COR-L47 (cell line): ENCODE measurements around the gene SLC12A9.
A peak's percentile ranks its signal among the peaks of the same experiment; 100 is the strongest.

Experiments
- DNase-seq: peaks from one replicate; lab custom pipeline; 2025; lab: John Stamatoyannopoulos, UW

The SLC12A9 gene

DNA sequence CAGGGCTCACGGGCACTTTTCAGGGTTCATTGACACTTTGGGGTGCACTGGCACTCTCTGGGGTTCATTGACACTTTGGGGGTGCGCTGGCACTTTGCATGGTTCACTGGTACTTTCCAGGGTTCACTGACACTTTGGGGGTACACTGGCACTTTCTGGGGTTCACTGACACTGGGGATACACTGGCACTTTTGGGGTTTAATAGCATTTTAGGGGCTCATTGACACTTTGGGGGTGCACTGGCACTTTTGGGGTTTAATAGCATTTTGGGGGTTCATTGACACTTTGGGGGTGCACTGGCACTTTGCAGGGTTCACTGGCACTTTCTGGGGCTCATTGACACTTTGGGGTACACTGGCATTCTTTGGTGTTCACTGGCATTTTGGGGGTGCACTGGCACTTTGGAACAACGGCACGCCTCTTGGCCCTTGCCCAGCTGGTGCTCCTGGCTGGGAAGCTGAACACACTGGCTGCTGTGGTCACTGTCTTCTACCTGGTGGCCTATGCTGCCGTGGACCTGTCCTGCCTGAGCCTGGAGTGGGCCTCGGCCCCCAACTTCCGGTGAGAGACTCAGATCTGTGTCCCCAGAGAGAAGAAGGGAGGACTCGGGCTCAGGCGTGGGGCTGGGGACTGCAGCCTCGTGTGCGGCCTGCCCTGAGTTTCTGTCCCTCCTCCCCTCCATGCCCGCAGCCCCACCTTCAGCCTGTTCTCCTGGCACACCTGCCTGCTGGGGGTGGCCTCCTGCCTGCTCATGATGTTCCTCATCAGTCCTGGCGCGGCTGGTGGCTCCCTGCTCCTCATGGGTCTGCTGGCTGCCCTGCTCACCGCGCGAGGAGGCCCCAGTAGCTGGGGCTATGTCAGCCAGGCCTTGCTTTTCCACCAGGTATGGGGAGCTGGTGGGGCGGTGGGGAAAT, 8.4 kb downstream of the SLC12A9 start:
- no peak for DNase-seq

DNA sequence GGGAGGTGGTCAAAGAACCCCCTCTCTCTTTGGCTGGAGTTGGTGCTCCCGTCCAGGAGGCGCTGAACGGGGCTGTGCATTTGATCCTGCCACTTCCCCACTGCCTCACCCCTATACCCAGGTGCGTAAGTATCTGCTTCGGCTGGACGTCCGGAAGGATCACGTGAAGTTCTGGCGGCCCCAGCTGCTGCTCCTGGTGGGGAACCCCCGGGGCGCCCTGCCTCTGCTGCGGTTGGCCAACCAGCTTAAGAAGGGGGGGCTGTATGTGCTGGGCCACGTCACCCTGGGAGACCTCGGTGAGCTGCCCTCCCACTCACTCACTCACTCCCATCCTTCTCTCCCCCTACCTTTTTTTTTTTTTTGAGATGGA, 9.1 kb downstream of the SLC12A9 start:
- DNase-seq = no peak

DNA sequence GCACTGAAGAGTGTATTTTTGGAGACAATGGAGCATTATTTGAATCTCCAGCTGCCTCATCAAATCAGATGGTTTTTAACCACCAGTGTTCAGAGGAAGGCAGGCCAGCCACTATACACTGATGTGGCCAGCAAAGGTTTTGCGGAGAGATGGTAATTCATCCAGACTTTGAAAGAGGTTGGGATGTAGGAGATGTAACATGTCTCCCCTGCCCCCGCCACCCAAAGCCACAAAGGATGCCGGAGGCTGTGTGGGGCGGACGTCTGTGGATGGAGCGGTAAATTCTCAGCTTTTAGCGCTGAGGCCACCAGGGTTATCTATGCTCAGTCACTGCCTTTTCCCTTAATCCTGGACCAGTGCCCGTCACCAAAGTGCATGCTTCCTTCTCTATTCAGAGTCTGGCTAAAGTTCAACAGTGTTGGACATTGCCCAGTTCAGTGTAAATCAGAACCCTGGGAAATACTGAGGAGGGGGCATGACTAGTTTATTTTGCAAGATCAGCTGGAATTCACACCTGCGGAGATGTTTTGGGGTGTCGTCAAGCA, 11.0 kb downstream of the SLC12A9 start:
- no peak for DNase-seq

DNA sequence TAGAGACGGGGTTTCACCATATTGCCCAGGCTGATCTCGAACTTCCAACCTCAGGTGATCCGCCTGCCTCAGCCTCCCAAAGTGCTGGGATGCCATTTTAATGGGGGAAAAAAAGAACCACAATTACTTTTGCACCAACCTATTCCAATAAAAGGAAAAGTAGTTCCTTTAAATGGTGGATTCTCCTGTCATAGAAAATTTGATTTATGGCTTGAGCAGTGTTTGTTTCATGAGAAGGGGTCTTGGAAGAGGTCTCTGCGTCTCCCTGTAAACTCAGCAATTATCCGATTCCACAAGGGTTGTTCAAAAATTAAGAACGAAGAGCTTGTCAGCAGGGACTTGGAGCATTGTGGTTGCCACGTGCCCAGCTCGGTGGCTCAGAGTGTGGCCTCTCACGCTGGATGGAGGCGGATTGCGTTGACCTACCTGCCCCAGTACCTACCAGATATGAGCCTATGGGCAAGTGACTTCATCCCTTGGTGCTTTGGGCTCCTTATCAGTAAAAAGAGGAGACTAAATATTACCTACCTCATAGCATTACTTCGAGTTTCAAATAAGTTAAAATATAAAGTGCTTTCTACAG, 11.8 kb downstream of the SLC12A9 start:
- no peak for DNase-seq

DNA sequence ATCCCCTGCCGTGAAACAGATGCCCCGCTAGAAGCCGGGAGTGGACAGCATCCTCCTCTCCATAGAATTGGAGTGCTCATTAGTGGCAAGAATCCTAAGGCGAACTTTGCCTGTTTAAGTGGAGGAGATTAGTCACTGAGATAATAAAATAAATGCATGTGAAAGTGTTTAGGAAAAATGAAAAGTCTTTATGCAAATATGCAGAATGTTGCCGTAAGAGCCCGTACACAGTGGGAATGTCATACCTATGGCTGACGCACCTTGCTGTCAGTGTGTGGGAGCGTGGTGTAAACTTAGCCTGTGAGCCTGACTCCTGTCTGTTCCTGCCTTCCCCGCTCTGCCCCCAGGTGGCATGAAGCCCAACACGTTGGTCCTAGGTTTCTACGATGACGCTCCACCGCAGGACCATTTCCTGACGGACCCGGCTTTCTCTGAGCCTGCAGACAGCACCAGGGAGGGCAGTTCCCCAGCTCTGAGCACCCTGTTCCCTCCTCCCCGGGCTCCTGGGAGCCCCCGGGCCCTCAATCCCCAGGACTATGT, 12.9 kb downstream of the SLC12A9 start:
- no peak for DNase-seq

DNA sequence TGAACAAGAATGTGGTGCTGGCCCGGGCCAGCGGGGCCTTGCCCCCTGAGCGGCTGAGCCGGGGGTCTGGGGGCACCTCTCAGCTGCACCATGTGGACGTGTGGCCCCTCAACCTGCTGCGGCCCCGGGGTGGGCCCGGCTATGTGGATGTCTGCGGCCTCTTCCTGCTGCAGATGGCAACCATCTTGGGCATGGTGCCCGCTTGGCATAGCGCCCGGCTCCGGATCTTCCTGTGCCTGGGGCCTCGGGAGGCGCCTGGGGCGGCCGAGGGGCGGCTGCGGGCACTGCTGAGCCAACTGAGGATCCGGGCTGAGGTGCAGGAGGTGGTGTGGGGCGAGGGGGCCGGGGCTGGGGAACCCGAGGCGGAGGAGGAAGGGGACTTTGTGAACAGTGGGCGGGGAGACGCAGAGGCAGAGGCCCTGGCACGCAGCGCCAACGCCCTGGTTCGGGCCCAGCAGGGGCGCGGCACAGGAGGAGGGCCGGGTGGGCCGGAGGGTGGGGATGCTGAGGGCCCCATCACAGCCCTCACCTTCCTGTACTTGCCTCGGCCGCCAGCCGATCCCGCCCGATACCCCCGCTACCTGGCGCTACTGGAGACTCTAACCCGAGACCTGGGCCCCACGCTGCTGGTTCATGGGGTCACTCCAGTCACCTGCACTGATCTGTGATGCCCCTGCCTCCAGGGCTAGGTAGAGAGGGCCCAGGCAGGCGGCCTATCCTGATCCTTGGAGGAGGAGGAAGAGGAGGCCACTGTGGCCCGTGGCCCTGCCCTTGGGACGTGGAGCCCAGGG, 13.6 kb downstream of the SLC12A9 start:
- DNase-seq = peak; percentile 41

DNA sequence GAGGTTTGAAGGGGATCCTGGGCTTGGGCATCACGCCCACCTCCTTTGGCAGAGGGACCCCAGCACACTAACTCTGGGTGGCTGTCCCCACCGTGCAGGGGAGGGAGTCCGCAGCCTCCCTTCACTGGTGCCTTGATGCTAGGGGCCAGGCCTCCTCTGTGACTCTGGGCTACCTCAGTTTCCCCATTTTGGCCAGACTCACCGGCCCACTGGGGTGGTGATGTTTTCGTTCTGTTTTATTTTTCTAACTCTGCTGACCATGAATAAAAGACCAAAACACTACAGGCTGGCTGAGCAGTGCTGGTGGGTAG, 14.2 kb downstream of the SLC12A9 start:
- DNase-seq = no peak

DNA sequence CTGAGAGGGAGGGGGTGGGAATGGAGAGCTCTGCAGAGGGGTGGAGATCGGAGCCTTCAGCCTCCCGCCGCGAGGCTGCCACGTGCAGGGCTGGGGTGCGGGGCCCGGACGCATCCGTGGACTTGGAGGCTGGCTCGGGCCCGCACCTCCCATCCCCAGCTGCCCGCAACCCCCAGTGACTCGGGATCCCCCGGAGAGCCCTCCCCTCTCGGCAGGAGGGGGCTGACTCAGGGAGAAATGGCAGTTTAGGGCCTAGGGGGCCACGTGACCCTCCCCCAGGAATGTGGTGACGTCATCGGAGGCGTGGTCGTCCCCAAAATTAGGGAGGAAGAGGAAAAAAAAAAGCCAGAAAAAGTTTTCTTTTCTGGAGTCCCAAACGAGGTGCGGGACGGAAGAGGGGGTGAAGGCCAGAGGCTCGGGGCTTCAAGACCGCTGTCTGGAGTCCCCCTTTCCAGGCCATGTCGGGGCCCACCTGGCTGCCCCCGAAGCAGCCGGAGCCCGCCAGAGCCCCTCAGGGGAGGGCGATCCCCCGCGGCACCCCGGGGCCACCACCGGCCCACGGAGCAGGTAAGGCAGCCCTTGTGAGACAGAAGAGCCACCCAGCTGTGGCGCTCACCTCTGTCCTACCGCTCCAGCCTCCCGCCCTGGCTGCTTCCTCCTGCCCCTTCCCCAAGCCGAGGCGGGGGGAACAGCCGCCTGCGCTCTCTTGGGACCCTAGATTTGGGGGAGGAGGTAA, 14.7 kb downstream of the SLC12A9 start, which contains the start of gene TRIP6:
TRIP6 (plus strand) TSS at position 348 of the 736 bp plus-strand sequence; CDS start at position 459, 111 bp downstream.
- DNase-seq = no peak

DNA sequence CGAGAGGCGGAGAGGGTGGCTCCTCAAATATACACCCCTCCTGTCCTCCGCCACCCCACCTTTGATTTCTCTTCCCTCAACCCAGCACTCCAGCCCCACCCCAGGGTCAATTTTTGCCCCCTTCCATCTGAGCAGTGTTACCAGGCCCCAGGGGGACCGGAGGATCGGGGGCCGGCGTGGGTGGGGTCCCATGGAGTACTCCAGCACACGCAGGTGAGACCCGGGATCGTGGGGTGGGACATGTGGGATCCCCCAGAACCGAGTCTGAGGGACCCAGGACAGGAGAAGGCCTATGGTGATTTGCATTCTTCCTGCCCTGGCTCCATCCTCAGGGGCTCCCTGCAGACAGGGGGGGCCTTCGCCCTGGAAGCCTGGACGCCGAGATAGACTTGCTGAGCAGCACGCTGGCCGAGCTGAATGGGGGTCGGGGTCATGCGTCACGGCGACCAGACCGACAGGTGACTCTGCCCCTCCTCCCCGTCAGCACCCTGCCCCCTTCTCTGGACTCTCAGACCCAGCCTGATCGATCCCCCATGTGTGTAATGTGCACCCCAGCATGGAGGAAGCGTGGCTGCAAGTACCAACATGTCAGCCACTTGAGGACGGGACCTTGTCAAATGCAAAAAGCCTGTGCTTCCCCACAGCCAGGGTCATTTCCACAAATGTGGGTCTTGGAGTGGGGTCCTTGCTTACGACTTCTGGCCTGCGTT, 15.4 kb downstream of the SLC12A9 start:
- no peak for DNase-seq

DNA sequence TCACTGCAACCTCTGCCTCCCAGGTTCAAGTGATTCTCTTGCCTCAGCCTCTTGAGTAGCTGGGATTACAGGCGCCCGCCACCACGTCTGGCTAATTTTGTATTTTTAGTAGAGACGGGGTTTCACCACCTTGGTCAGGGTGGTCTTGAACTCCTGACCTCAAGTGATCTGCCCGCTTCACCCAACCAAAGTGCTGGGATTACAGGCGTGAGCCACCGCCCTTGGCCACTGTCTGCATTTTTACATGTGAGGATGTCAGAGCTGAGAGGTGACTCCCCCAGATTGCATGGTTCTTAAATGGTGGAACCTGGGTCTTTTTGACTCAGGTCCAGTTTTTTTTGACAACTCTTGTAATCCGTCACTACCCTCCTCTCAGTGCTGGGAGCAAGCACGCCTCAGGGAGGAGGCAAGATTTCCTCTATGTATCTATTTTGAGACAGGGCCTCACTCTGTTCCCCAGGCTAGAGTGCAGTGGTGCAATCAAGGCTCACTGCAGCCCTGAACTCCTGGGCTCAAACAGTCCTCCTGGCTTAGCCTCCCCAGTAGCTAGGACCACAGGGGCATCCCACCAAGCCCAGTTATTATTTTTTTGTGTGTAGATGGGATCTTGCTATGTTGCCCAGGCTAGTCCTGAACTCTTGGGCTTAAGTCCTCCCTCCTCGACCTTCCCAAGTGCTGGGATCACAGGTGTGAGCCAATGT, 21.2 kb downstream of the SLC12A9 start:
- no peak for DNase-seq

DNA sequence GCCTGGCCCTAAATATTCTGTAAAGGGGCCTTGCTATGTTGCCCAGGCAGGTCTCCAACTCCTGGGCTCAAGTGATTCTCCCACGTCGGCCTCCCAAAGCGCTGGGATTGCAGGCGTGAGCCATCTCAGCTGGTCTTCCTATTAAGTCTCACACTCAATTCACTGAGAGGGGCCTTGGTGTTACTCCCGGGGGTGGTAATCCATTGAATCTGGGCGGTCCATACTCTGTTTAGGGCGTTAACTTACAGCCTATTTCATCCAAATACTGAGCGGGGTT, 21.7 kb downstream of the SLC12A9 start:
- DNase-seq = no peak

DNA sequence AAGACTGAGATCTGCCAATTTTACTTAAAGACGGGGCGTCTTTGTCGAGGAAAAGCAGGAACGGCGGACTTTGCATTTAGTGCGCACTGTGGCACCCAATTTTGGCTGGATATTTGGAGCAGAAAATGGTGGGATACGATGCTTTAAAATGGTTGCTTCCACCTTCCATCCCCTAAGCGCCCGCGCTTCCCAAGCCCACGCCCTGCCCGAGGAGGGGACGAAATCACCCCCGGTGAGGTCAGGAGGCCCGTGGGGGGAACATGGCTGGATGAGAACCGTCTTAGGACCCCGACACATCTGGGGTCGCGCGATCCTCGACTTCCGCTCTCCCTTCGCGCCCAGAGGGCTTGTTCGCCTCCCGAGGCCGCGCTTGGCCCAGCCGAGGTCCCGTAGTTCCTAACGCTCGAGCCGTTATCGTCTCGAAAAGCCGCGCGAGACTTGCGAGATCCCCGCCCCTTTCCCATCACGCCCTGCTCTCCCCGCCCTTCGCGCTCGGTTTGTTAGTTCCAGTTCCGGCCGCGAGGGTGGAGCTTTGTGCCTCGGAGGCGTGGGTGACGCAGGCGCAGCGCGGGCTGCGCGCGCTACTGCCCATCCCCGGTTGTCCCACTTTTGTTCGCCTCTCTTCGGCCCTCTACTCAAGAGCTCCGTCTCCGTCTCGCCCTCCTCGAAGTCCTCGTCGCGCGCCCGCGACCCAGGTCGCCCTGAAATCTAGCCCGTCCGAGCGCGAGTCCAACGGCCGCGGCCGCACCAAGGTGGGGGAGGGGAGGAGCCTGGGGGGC, 22.3 kb downstream of the SLC12A9 start, which contains the start of gene SRRT:
SRRT (plus strand) TSS at position 527 of the 779 bp plus-strand sequence. CDS start 488 bp downstream, outside the sequence.
- DNase-seq = peak; percentile 99

DNA sequence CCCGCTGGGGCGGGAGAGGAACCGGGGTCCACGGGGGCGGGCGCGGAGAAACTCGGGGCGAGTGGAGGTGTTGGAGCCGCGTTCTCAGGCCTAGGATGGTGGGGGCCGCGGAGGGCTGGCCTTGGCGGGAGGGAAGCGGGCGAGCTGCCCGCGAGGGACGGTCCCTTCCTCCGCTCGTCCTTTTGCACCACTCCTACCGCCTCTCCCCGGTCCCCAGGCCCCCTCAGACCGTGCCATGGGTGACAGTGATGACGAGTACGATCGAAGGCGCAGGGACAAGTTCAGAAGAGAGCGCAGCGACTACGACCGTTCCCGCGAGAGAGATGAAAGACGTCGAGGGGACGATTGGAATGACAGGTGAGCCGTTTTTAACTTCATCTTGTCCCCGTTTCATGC, 22.8 kb downstream of the SLC12A9 start:
- DNase-seq = no peak

DNA sequence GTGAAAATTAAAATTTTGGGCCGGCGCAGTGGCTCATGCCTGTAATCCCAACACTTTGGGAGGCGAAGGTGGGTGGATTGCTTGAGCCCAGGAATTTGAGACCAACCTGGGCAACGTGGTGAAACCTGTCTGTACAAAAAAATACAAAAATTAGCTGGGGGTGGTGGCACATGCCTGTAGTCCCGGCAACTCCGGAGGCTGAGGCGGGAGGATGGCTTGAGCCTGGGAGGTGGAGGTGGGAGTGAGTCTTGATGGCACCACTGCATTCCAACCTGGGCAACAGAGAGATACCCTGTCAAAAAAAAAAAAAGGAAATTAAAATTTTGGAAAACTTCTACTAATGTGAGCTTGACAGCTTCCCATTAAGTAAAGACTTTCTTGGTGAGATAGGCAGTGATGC, 25.5 kb downstream of the SLC12A9 start:
- DNase-seq = no peak

DNA sequence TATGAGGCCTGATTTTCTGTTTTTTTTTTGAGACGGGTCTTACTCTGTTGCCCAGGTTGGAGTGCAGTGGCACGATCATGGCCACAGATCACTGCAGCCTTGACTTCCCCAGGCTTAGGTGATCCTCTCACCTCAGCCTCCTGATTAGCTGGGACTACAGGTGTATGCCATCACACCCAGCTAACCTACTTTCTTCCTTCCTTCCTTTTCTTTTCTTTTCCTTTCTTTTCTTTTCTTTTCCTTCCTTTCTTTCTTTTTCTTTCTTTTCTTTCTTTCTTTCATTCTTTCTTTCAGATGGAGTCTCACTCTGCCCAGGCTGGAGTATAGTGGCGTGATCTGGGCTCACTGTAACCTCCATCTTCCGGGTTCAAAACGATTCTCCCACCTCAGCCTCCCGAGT, 26.2 kb downstream of the SLC12A9 start:
- DNase-seq = no peak

DNA sequence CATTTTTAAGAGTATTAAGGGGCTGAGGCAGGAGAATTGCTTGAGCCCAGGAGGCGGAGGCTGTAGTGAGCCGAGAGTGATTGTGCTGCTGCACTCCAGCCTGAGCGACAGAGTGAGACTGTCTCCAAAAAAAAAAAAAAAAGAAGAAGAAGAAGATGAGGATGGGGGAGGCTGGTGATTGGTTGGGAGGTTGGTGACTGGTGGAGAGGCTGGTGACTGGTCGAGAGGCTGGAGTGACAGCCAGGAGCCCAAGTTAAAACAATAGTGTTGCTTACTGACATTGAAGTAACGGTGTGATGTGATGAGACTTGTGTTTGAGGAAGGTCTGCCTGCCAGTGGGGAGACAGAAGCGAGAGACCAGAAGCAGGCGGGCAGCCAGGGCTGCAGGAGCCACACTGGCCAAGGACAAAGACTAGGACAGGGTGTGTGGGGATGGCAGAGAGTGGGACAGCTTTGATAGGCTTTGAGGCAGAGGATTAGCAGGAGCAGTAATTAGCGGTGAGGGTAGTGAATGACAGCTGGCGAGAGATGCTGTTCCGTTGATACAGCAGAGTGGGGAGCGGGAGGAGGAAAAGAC, 27.3 kb downstream of the SLC12A9 start:
- no peak for DNase-seq

DNA sequence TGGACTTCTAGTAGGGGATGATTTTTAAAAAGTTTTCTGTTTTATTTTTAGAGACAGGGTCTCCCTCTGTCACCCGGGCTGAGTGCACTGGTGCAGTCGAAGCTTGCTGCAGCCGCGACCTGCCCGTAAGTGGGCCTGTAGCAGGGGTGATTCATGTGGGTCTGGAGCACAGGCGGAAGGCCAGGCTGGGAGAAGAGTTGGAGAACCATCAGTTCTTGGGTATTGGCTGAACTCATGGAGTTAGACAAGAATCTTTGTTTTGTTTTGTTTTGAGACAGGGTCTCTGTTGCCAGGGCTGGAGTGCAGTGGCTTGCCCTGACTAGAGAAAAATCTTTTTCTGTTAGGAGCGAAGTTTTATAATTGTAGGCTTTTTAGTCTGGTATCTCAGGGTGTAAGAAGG, 28.1 kb downstream of the SLC12A9 start:
- no peak for DNase-seq

DNA sequence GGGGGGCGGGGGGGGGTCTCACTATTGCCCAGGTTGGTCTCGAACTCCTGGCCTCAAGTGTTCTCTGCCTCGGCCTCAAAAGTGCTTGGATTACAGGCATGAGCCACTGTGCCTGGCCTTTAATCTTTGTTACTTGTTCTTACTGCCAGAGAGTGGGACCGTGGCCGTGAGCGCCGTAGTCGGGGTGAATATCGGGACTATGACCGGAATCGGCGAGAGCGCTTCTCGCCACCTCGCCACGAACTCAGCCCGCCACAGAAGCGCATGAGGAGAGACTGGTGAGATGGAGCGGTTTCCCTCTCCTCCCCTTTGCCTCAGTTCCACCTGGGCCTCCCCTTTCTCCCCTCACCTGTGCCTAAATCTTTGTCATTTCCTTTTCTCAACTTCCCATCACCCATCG, 28.6 kb downstream of the SLC12A9 start:
- no peak for DNase-seq

DNA sequence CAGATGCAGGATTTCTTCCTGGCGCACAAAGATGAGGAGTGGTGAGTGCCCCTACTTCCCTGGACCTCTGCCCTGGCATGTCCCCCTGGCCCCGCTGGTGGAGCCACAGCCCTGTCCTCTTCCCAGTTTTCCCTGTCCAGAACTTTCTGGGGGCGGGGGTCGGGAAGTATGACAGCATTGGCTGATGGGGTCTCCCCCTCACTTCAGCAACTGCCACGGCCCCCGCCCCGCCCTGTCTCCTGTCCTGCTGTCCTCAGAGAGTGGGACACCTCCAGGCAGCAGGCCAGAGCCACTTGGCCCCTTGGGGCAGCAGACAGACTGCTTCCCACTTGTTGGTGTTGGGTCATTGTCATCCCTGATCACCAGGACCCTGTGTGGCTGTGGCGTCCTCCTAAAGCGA, 29.7 kb downstream of the SLC12A9 start:
- no peak for DNase-seq
